ENCODE measurements around the gene LARP1.

DNA sequence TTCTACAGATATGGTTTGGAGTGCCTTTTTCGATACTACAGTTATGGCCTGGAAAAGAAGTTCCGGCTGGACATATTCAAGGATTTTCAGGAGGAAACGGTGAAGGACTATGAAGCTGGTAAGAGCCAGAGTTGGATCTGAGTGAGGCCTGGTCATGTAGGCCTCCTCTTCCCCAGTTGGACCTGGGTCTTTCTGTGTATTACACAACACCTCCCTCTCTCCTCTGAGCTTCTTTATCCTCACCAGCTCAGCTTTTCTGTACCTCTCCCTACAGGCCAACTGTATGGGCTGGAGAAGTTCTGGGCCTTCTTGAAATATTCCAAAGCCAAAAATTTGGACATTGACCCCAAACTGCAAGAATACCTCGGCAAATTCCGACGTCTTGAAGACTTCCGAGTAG, 56.1 kb downstream of the LARP1 start:
- TF ChIP-seq, protein P1, sequence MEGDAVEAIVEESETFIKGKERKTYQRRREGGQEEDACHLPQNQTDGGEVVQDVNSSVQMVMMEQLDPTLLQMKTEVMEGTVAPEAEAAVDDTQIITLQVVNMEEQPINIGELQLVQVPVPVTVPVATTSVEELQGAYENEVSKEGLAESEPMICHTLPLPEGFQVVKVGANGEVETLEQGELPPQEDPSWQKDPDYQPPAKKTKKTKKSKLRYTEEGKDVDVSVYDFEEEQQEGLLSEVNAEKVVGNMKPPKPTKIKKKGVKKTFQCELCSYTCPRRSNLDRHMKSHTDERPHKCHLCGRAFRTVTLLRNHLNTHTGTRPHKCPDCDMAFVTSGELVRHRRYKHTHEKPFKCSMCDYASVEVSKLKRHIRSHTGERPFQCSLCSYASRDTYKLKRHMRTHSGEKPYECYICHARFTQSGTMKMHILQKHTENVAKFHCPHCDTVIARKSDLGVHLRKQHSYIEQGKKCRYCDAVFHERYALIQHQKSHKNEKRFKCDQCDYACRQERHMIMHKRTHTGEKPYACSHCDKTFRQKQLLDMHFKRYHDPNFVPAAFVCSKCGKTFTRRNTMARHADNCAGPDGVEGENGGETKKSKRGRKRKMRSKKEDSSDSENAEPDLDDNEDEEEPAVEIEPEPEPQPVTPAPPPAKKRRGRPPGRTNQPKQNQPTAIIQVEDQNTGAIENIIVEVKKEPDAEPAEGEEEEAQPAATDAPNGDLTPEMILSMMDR (IDR thresholded peaks at IDR 0.05): no peak
- TF ChIP-seq EZH2 (IDR thresholded peaks at IDR 0.05; ENCODE audit: borderline replicate concordance, insufficient read depth, low read depth, low read length, poor library complexity, severe bottlenecking): no peak
